Lung (tissue), 12 donors: ENCODE measurements around the gene EMC8. TPM values are rescaled to one million over a fixed set of nuclear protein-coding genes. Genes with fewer than 3 reads are reported as not detected.
"Not testable (repeated sequence)": the region's sequence is repeated elsewhere in the genome, so short reads cannot be mapped to it uniquely, and the experiment has no call there.

ENCODE experiments used
- ATAC-seq: fragments of 200-7000 bp; cut with Tn5 transposase; one replicate; pipeline ENCODE4 v1.9.1; 2020; ENCODE audit warnings: moderate number of reproducible peaks; ENCODE audit not compliant: insufficient read depth, low FRiP score
- DNase-seq, 3 donors: peaks; one replicate each; pipeline ENCODE4 v3.0.0-alpha.2; 2013 to 2017
- H3K27ac ChIP-seq, 2 donors: one replicate each; pipeline ENCODE4 v1.5.1; 2013; ENCODE audit warnings: mild to moderate bottlenecking in 2 of 2, moderate library complexity in 2 of 2, control low read depth in 1 of 2, inconsistent platforms in 1 of 2, low read depth in 1 of 2, low read length in 1 of 2
- H3K27me3 ChIP-seq, 3 donors: one replicate each; pipeline ENCODE4 v1.5.1; 2013; ENCODE audit warnings: low read length in 2 of 3; ENCODE audit not compliant: control insufficient read depth in 3 of 3, insufficient read depth in 3 of 3
- H3K36me3 ChIP-seq, 4 donors: one replicate each; pipeline ENCODE4 v1.5.1; 2013; ENCODE audit warnings: low read length in 4 of 4, mild to moderate bottlenecking in 1 of 4, moderate library complexity in 1 of 4; ENCODE audit not compliant: control insufficient read depth in 4 of 4, insufficient read depth in 4 of 4
- H3K4me1 ChIP-seq, 5 donors: one replicate each; pipeline ENCODE4 v1.5.1; 2013; ENCODE audit warnings: low read length in 5 of 5, mild to moderate bottlenecking in 2 of 5, moderate library complexity in 1 of 5; ENCODE audit not compliant: control insufficient read depth in 5 of 5, insufficient read depth in 5 of 5
- H3K4me3 ChIP-seq: one replicate; pipeline ENCODE4 v1.5.1; 2013; ENCODE audit warnings: mild to moderate bottlenecking, control low read depth, moderate library complexity
- H3K9ac ChIP-seq, 2 donors: one replicate each; pipeline ENCODE4 v1.5.1; 2013; ENCODE audit warnings: low read length in 2 of 2, control low read depth in 1 of 2; ENCODE audit not compliant: insufficient read depth in 1 of 2
- H3K9me3 ChIP-seq, 4 donors: one replicate each; pipeline ENCODE4 v1.5.1; 2013; ENCODE audit warnings: low read length in 3 of 4, mild to moderate bottlenecking in 1 of 4, moderate library complexity in 1 of 4; ENCODE audit not compliant: control insufficient read depth in 4 of 4, insufficient read depth in 3 of 4
- CTCF ChIP-seq: IDR thresholded peaks from 2 replicates; pipeline ENCODE4 v1.5.1; 2012; ENCODE audit warnings: mild to moderate bottlenecking; ENCODE audit errors: control extremely low read depth, extremely low read depth
- WGBS, 2 donors: extraction: QIAGEN DNeasy Blood & Tissue Kit; methylation state at CpG; one replicate each; pipeline ENCODE4 v1.1.7; 2013; 5-methylcytosine and 5-hydroxymethylcytosine counted together
- polyA plus RNA-seq, 2 donors: library from polyadenylated mRNA; stranded (reverse); fragments of 200-250 nt; gene quantifications; one replicate each; pipeline ENCODE4 v1.2.1, GENCODE V29; 2013
- total RNA-seq, 2 donors: library from RNA; depleted of rRNA in 1 of 2; stranded (reverse); fragments of >200 nt in 1 of 2; gene quantifications; one replicate each; pipeline ENCODE4 v1.2.1, GENCODE V29; 2014 to 2021
- donor health status: control.
- donor health status: control.
- donor health status: Bipolar disorder and iron deficiency.
- donor health status: healthy.
- donor health status: DM: yes; HTN: yes; CAD: no.

EMC8 gene
- total and polyA plus RNA-seq, 4 donors = 10.5 to 26.8 (median 17.5) TPM

GRCh38 chr16:85820604-85821372 is 21.4 kb upstream of the EMC8 start:
- no peak for ATAC-seq
- 65 to 70% methylated on average over 22 of the region's 22 CpGs for WGBS, 2 donors
- Histone ChIP-seq H3K4me1 (no peaks in the 10 kb centered on the region), H3K36me3 (no peaks in the 10 kb centered on the region), H3K9me3 (no peaks in the 10 kb centered on the region), H3K4me3 (no peak overlapping the region), H3K27me3 (peaks cover 0 to 2% (median 0%) of the 10 kb centered on the region in 3 donors), H3K9ac (no peak overlapping the region), H3K27ac (no peak overlapping the region)
- TF ChIP-seq CTCF = no peak
- no peak for DNase-seq

GRCh38 chr16:85819771-85820170 is 20.4 kb upstream of the EMC8 start:
- ATAC-seq (no peak), DNase-seq (peak; percentile 33 to 53 (median 46))
- Histone ChIP-seq H3K36me3 (no peaks in the 10 kb centered on the region), H3K4me3 (no peak overlapping the region), H3K27me3 (peaks cover 0 to 8% (median 0%) of the 10 kb centered on the region in 3 donors), H3K9ac (no peak overlapping the region), H3K9me3 (no peaks in the 10 kb centered on the region), H3K4me1 (no peaks in the 10 kb centered on the region), H3K27ac (no peak overlapping the region)
- TF ChIP-seq CTCF = no peak
- 60 to 78% methylated on average over 6 of the region's 6 CpGs for WGBS, 2 donors

GRCh38 chr16:85819245-85819644 is 19.9 kb upstream of the EMC8 start:
- Histone ChIP-seq H3K36me3 (no peaks in the 10 kb centered on the region), H3K9me3 (no peaks in the 10 kb centered on the region), H3K4me1 (no peaks in the 10 kb centered on the region), H3K4me3 (no peak overlapping the region), H3K9ac (no peak overlapping the region), H3K27ac (no peak overlapping the region), H3K27me3 (peaks cover 0 to 8% (median 0%) of the 10 kb centered on the region in 3 donors)
- DNase-seq (peak; percentile 70 to 82 (median 77)), ATAC-seq (peak; percentile 51)
- 1 to 4% methylated on average over 10 of the region's 10 CpGs for WGBS, 2 donors
- peak; percentile 69 for TF ChIP-seq CTCF

- H3K36me3 ChIP-seq, H3K9me3 ChIP-seq, H3K9ac ChIP-seq, ATAC-seq, H3K4me1 ChIP-seq, DNase-seq, H3K4me3 ChIP-seq, H3K27ac ChIP-seq: not testable (repeated sequence)
- WGBS, 2 donors = 92 to 95% methylated on average over 6 of the region's 6 CpGs
- H3K27me3 ChIP-seq = peaks cover 0 to 17% (median 0%) of the 10 kb centered on the region in 3 donors
These were observed 17.9 kb upstream of the EMC8 start for GRCh38 chr16:85817195-85817594.
